DMS53 treated with DMSO at 0.1 percent for 48 hours (cell line): Measurements from ENCODE around the gene TMEM184B.

ENCODE experiments used
- DNase-seq: peaks from one replicate; lab custom pipeline; 2025; ENCODE audit not compliant: unreplicated experiment; lab: John Stamatoyannopoulos, UW

The TMEM184B gene

DNA sequence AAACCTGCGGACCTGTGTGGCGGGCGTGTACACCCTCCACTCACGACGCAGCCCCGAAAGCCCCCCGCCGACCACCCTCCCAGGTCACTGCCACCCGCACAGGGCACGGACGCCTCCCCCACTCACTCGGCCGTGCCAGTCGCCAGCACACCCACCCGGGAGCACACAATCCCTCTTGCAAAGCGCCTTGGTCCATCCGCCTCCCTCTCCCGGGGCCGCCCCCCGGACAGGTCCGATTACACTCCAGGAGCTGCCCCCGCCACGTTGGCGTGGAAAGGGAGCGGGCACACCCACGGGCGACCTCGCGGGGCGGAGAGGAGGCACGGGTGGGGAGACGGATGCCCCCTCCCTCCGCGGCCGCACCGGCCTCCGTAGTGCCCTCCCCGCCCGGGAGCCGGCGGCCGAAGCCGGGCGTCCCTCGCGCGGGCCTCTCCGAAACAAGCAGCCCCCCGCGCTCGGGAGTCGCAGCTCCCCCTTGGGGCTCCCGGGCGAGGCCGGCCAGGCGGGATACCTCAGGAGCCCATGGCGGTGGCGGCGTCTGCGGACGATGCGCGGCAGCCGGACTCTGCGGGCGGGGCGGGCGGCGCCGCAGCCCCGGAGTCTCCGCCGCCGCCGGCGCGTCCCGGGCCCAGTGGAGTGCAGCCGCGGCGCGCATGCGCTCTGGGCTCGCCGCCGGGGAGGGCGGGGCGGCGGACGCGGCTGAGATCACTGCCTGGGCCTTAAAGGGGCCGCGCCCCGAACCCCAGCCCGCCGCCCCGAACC, at the start of gene TMEM184B:
TSS of gene TMEM184B (minus strand) at position 638 of the 762 bp plus-strand sequence. CDS start 25,049 bp downstream, outside the sequence.
- no peak for DNase-seq

- DNase-seq: no peak
Observed at GRCh38 chr22:38320605-38321402, 48.0 kb upstream of the TMEM184B start.

DNA sequence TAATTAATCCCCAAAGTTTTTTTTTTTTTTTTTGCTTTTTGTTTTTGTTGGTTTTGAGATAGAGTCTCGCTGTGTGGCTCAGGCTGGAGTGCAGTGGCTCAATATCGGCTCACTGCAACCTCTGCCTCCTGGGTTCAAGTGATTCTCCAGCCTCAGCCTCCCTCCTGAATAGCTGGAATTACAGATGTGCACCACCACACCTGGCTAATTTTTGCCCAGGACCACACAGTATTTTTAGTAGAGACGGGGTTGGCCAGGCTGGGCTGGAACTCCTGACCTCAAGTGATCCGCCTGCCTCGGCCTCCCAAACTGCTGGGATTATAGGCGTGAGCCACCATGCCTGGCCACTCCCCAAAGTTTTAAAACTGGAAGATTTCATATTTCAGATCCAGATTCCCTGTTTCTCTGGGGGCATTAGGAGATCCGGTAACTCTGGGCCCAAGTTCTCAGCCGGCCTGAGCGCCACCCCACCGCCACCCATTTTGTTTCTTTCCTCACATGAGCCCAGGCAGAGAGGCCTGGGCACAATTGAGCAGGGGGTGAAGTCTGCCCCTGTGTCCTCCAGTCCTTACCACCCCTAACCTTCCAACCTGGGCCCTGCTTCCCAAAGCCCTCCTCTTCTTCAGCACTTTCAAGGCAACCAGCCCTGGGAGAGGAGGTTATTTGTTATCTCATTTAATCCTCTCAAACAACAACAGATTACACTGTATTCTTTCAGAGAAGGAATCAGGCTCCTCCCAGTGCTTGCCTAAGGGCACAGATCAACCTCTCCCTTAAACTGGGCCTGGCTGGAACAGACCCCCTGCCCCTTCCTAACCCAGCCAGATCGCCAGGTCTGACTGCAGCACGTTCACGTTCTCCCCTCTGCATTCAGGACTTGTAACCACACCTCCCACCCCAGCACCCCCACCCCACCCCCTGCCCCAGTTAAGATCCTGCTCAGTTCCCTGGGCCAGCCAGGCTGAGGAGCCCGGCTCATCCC, 46.3 kb upstream of the TMEM184B start:
- no peak for DNase-seq

DNA sequence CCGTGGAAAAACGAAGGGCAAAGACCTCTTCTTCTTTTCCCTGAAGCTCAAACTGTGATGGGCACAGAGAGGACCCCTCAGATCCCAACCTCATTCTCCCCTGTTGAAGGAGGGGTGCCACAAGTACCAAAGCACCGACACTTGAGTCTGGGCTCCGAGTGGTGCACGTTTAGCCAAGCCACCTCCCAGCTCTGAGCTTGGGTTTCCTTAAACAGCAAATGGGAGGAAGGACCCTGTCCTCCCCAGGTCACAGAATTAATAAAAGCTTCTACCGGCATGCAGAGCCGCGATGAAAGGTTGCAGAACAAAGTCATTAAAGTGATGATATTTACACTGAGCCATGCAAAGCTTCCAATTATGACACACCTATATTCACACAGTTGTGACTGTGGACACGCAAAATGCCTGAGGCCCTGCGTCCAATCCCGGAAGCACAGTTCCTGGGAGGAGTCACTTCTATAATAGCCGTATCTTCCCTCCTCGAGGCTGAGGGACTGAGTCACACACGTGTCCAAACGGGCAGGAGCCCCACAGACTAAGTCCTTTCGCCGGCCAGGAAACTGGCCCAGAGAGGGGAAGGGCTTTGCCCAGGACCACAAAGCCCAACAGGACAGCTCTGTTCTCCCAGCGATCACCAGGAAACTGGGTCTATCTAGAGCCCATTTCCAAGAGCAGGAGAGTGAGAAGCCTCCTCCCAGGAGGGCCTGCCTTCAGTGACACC, 45.3 kb upstream of the TMEM184B start:
- DNase-seq: peak; percentile 38

- DNase-seq: no peak
Observed at GRCh38 chr22:38317122-38317994, 44.5 kb upstream of the TMEM184B start, which contains the start of gene CSNK1E. CSNK1E (minus strand) TSS chr22:38317433; CDS start chr22:38314157, 3,276 bp downstream.

DNA sequence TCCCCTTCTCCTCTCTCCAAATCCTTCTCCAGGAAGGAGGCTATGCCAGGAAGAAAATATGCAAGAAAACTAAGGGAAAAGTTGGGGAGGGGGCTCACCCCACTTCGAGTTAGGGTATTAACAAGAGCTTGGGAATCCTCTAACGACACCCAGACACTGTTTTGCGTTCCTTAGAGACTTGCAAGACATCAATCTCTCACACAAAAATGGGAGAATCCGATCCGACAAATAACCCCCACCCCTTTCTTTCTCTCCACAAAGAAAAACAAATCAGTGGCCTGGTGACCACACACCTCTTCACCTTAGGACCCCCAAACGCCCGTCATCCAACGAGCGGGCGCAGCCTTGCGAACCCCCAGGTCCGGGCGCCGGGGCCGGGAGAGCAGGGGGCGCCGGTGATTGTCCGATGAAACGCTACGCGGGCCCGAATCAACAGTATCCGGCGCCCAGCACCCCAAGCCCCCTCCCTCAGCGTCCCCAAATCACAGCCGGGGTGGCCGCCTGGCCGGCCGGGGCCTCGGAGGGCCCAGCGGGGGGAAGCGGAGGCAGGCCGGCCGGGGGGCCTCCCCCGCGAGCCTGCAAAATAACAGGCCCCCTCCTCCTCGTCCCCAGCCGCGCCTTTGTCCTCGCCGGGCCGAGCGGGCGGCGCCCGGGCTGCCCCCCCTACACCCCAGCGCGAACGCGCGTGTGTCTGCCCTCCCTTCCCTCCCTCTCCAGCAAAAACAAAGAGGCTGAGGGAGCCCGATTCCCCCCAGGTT, 43.7 kb upstream of the TMEM184B start:
- no peak for DNase-seq

- no peak for DNase-seq
Observed at GRCh38 chr22:38315823-38316363, 43.1 kb upstream of the TMEM184B start.

- no peak for DNase-seq
Observed at GRCh38 chr22:38314933-38315822, 42.4 kb upstream of the TMEM184B start.

GRCh38 chr22:38314051-38314932, 41.5 kb upstream of the TMEM184B start:
- DNase-seq: no peak

DNA sequence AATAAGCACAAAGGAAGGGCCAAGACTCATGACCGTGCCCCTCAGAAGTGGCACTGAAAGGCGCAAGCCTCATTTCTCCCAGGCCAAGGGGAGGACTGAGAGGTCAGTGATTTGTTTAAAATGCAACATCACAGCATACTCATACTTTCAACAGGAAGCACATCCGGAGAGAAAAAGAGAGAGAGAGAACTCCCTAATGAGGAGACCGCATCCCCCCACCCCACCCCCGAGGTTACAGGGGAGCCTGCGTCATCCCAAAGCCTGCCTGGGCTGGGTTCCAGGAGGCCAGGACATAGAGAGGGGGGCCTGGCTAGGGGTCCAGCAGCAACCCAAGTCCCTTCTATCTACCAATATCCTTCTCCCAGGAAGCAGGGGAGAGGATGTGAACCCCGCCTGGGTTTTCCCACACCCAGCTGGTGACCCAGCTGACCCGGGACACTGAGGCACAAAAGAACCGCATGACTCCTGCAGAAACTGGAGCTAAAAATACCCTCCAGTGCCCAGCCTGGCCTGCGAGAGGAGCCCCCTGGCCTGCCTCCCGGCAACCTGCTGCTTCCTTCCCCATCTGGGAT, 40.7 kb upstream of the TMEM184B start:
- DNase-seq: no peak

GRCh38 chr22:38312261-38312800, 39.5 kb upstream of the TMEM184B start:
- DNase-seq: no peak

DNA sequence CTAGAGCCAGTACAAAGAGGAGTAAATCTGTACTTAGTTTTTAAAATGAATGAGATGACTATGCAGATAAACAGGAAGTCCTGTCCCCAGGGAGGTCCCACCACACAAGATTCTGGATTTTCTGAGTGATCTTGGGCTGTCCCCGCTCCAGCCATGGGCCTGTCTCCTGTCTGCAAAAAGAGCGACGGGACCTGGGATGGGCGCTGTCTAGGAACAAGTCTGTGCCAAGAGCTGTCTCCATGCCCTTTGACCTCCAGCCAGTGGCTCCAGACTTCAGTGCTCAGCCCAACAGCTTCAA, 38.5 kb upstream of the TMEM184B start:
- no peak for DNase-seq

DNA sequence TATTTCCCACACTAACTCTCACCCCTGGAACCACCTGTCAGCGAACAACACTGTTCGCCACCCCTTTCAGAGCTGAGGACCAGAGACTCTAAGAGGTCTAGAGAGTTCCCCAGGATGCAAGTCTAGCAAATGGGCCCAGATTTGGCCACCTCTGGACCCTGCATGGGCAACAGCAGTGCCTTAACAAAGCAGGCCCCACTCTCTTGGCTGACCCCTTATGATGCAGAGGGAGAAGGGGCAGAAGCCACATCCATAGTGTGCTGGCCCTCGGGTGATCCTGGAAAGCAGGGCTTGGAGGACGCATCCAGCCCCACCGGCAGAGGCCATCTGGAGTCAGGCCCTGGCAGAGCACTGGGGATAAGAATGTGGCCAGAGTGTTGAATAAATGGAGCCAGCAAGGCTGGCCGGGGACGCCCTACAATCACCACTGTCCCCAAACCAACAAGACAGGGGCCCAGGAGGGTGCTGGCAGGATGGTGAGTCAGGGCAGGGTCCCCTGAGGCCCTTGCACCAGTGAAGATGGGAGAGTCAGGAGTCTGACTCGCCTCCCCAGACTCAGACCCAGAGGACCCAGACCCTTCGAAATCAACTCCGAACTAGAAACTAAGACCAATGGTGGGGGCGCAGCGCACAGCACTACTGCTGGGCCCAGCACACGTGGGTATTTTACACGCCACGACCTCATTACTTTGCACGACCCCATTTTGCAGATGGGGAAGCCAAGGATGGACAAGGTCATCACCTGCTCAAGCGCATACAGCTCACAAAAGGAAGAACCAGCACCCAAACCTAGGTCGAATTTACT, 37.9 kb upstream of the TMEM184B start:
- DNase-seq: no peak

DNA sequence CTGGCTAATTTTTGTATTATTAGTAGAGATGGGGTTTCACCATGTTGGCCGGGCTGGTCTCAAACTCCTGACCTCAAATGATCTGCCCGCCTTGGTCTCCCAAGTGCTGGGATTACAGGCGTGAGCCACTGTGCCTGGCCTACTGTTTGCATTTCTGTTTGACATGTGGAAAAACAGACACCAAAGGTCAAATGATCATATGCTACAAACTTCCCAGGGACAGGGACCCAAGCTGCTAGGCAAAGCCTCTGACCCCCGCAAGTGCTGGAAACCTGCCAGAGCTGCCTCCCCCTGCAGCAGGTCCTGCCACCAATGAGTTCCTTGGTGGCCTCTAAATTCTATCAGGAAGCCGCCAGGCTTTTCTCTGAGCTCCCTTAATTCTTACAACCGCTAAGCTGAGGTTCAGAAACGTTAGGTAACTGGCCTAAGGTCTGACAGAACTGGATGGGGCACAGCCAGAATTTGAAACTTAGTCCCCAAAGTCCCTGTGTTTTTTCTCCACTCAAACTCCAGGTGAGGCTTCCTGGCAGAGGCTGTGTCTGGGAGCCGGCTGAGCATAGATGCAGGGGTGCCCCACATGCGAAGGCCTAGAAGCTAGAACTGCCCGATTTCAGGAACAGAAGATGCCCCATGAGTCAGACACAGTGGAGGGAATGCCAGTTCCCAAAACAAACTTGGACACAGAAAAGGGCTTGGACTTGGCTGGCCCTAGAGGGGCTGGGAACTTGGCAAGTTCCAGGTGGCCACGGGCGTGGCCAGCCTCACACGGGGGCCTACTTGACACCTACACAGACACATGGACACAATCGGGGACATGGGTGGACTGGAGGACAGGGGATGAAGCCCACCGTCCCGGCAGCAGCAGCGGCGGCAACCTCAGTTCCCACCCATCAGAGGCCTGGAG, 37.1 kb upstream of the TMEM184B start:
- no peak for DNase-seq
